Hepatocyte (in vitro differentiated cells): ENCODE results near the gene SAMD3.

Experiments
- EZH2 ChIP-seq: fragments of 200-600 bp; sonication (generic); IDR thresholded peaks from 2 replicates; pipeline ENCODE4 v1.6.1; 2016; ENCODE audit warnings: antibody characterized with exemption, mild to moderate bottlenecking, borderline replicate concordance
- TF ChIP-seq, protein P1 (sequence below): fragments of 200-600 bp; sonication (generic); IDR thresholded peaks from 2 replicates; pipeline ENCODE4 v1.5.1; 2016; ENCODE audit warnings: antibody characterized with exemption, mild to moderate bottlenecking; ENCODE audit not compliant: poor library complexity

DNA sequence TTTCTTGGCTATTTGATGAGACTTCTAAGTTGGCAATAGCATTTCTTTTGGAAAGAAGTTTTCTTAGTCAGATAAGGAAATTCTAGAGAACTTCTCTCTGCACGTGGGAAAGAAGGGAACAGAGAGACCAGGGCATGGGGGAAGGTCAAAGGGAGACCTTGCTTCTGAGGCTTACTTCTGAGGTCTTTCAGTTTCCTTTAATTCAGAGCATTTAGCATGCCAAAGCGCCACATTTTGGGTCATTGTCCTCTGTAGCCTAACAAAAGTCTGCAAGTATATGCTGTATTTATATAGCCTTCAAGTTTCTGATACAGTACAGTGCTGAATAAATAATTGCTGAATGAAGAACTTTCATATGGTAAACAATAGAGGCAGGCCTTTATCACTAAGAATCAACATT lies 95.6 kb downstream of the SAMD3 start:
- no peak for TF ChIP-seq EZH2
- TF ChIP-seq, protein P1, sequence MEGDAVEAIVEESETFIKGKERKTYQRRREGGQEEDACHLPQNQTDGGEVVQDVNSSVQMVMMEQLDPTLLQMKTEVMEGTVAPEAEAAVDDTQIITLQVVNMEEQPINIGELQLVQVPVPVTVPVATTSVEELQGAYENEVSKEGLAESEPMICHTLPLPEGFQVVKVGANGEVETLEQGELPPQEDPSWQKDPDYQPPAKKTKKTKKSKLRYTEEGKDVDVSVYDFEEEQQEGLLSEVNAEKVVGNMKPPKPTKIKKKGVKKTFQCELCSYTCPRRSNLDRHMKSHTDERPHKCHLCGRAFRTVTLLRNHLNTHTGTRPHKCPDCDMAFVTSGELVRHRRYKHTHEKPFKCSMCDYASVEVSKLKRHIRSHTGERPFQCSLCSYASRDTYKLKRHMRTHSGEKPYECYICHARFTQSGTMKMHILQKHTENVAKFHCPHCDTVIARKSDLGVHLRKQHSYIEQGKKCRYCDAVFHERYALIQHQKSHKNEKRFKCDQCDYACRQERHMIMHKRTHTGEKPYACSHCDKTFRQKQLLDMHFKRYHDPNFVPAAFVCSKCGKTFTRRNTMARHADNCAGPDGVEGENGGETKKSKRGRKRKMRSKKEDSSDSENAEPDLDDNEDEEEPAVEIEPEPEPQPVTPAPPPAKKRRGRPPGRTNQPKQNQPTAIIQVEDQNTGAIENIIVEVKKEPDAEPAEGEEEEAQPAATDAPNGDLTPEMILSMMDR = no peak
